WTC11 (cell line): ENCODE data around the gene RGS16. TPM values are rescaled to one million over a fixed set of nuclear protein-coding genes. Genes with fewer than 3 reads are reported as not detected.

Experiments used
- ATAC-seq: fragments of 200-7000 bp; cut with Tn5 transposase; 2 replicates; pipeline ENCODE4 v1.10.0; 2021; ENCODE audit warnings: mild to moderate bottlenecking, moderate library complexity
- CTCF ChIA-PET: fragments of 300-600 bp; sonication (Branson Sonifier 250); formaldehyde crosslinking; loops from one replicate; lab custom pipeline; 2021; ENCODE audit warnings: antibody characterized with exemption; lab: Charles Lee
- POLR2A ChIA-PET: fragments of 350-600 bp; sonication (Branson Sonifier 250); formaldehyde crosslinking; loops from one replicate; lab custom pipeline; 2021; ENCODE audit warnings: antibody characterized with exemption; lab: Charles Lee
- DNase-seq: peaks from one replicate; pipeline ENCODE4 v3.0.0; 2021; ENCODE audit warnings: low spot score
- H3K27ac Mint-ChIP-seq: 2 replicates; pipeline ENCODE4 v1.8.0; 2021; ENCODE audit warnings: mixed read lengths
- H3K27me3 Mint-ChIP-seq: 2 replicates; pipeline ENCODE4 v1.8.0; 2021; ENCODE audit warnings: low read depth, mild to moderate bottlenecking, moderate library complexity, mixed read lengths
- H3K36me3 Mint-ChIP-seq: 2 replicates; pipeline ENCODE4 v1.8.0; 2021; ENCODE audit warnings: mixed read lengths
- H3K4me1 Mint-ChIP-seq: 2 replicates; pipeline ENCODE4 v1.8.0; 2022; ENCODE audit warnings: mixed read lengths
- H3K4me3 Mint-ChIP-seq: 2 replicates; pipeline ENCODE4 v1.8.0; 2021; ENCODE audit warnings: mild to moderate bottlenecking, moderate library complexity, mixed read lengths
- H3K9me3 Mint-ChIP-seq: 2 replicates; pipeline ENCODE4 v1.8.0; 2021; ENCODE audit warnings: mixed read lengths
- ATF1 ChIP-seq: sonication (generic); formaldehyde crosslinking; IDR thresholded peaks from 2 replicates; pipeline ENCODE4 v1.8.1; 2023; ENCODE audit warnings: mild to moderate bottlenecking, moderate library complexity, missing genetic modification reagents
- ATF2 ChIP-seq: sonication (generic); formaldehyde crosslinking; IDR thresholded peaks from 2 replicates; pipeline ENCODE4 v1.8.1; 2022; ENCODE audit warnings: low read depth, missing genetic modification reagents, borderline replicate concordance
- ATF3 ChIP-seq: sonication (generic); formaldehyde crosslinking; conservative IDR thresholded peaks from 2 replicates; pipeline ENCODE4 v1.8.1; 2022; ENCODE audit warnings: mild to moderate bottlenecking, missing genetic modification reagents
- ATF6 ChIP-seq: sonication (generic); formaldehyde crosslinking; IDR thresholded peaks from 2 replicates; pipeline ENCODE4 v1.8.1; 2023; ENCODE audit warnings: mild to moderate bottlenecking, missing genetic modification reagents
- CREB1 ChIP-seq: sonication (generic); formaldehyde crosslinking; IDR thresholded peaks from 2 replicates; pipeline ENCODE4 v1.8.0; 2023; ENCODE audit warnings: mild to moderate bottlenecking, missing genetic modification reagents
- E2F1 ChIP-seq: sonication (generic); formaldehyde crosslinking; IDR thresholded peaks from 2 replicates; pipeline ENCODE4 v1.8.0; 2022; ENCODE audit warnings: mild to moderate bottlenecking, missing genetic modification reagents
- GABPB1 ChIP-seq: sonication (generic); formaldehyde crosslinking; IDR thresholded peaks from 2 replicates; pipeline ENCODE4 v1.8.1; 2023; ENCODE audit warnings: mild to moderate bottlenecking, missing genetic modification reagents
- JAZF1 ChIP-seq: fragments of 250-450 bp; sonication (Bioruptor Pico); IDR thresholded peaks from 2 replicates; pipeline ENCODE4 v1.9.0; 2021; ENCODE audit warnings: moderate library complexity, mild to moderate bottlenecking, inconsistent platforms
- NFE2L1 ChIP-seq: sonication (generic); formaldehyde crosslinking; IDR thresholded peaks from 2 replicates; pipeline ENCODE4 v1.8.1; 2023; ENCODE audit warnings: missing genetic modification reagents
- NR1H2 ChIP-seq: sonication (generic); formaldehyde crosslinking; IDR thresholded peaks from 2 replicates; pipeline ENCODE4 v1.9.0; 2021; ENCODE audit warnings: mild to moderate bottlenecking, moderate library complexity, missing genetic modification reagents
- NR2C2 ChIP-seq: sonication (generic); formaldehyde crosslinking; IDR thresholded peaks from 2 replicates; pipeline ENCODE4 v1.8.0; 2022; ENCODE audit warnings: mild to moderate bottlenecking, missing genetic modification reagents
- PRDM15 ChIP-seq: sonication (generic); formaldehyde crosslinking; IDR thresholded peaks from 2 replicates; pipeline ENCODE4 v1.8.0; 2022; ENCODE audit warnings: missing genetic modification reagents
- PRRX2 ChIP-seq: fragments of 250-450 bp; sonication (Bioruptor Pico); IDR thresholded peaks from 2 replicates; pipeline ENCODE4 v1.8.0; 2021; ENCODE audit warnings: mild to moderate bottlenecking
- RELA ChIP-seq: sonication (generic); formaldehyde crosslinking; IDR thresholded peaks from 2 replicates; pipeline ENCODE4 v1.8.1; 2022; ENCODE audit warnings: missing genetic modification reagents, mild to moderate bottlenecking, borderline replicate concordance
- ZMAT4 ChIP-seq: fragments of 250-450 bp; sonication (Bioruptor Pico); IDR thresholded peaks from 2 replicates; pipeline ENCODE4 v1.9.0; 2021; ENCODE audit warnings: mild to moderate bottlenecking
- ZNF138 ChIP-seq: sonication (generic); formaldehyde crosslinking; conservative IDR thresholded peaks from 2 replicates; pipeline ENCODE4 v1.8.1; 2022; ENCODE audit warnings: mild to moderate bottlenecking, moderate library complexity, missing genetic modification reagents
- ZNF219 ChIP-seq: sonication (generic); formaldehyde crosslinking; IDR thresholded peaks from 2 replicates; pipeline ENCODE4 v1.8.0; 2023; ENCODE audit warnings: missing genetic modification reagents, mild to moderate bottlenecking, borderline replicate concordance
- ZNF281 ChIP-seq: sonication (generic); formaldehyde crosslinking; IDR thresholded peaks from 2 replicates; pipeline ENCODE4 v1.8.0; 2023; ENCODE audit warnings: mild to moderate bottlenecking, missing genetic modification reagents
- ZNF317 ChIP-seq: sonication (generic); formaldehyde crosslinking; IDR thresholded peaks from 2 replicates; pipeline ENCODE4 v1.8.1; 2023; ENCODE audit warnings: low read depth, mild to moderate bottlenecking, moderate library complexity, missing genetic modification reagents, borderline replicate concordance
- total RNA-seq: library from RNA; stranded (reverse); gene quantifications from 3 replicates; pipeline ENCODE4 v1.2.3, GENCODE V29; 2021

The RGS16 gene
- total RNA-seq, 1 experiment from 2014 or later = 17.8 TPM

GRCh38 chr1:182561456-182561855, 42.7 kb downstream of the RGS16 start (continued):
- TF ChIP-seq ATF6 (CRISPR knock-in tag) = no peak
- TF ChIP-seq ZNF317 (CRISPR knock-in tag) = no peak
- no peak for TF ChIP-seq PRRX2 (CRISPR knock-in tag)

- peaks cover 3% of the 10 kb centered on the region for H3K4me1 Mint-ChIP-seq
- no peaks in the 10 kb centered on the region for H3K36me3 Mint-ChIP-seq
- no peaks in the 10 kb centered on the region; the same call in 1 of the 2 replicates for H3K27me3 Mint-ChIP-seq
- POLR2A ChIA-PET = no interaction called here
- no peaks in the 10 kb centered on the region; the same call in 1 of the 2 replicates for H3K9me3 Mint-ChIP-seq
- CTCF ChIA-PET = no interaction called here
- DNase-seq (no peak), ATAC-seq (no peak)
- H3K27ac Mint-ChIP-seq = no peak overlapping the region
- no peak overlapping the region for H3K4me3 Mint-ChIP-seq
- no peak for TF ChIP-seq ATF1 (CRISPR knock-in tag)
- no peak for TF ChIP-seq ZMAT4 (CRISPR knock-in tag)
- TF ChIP-seq ATF2 = no peak
- no peak for TF ChIP-seq NFE2L1 (CRISPR knock-in tag)
- TF ChIP-seq ZNF281 (CRISPR knock-in tag) = no peak
- TF ChIP-seq ZNF138 (CRISPR knock-in tag) = no peak
- TF ChIP-seq, all 79 proteins: peak for 0
Measured at GRCh38 chr1:182560392-182560984, 43.7 kb downstream of the RGS16 start.

GRCh38 chr1:182556279-182556678, 47.9 kb downstream of the RGS16 start:
- peaks cover 6% of the 10 kb centered on the region for H3K27me3 Mint-ChIP-seq
- POLR2A ChIA-PET = no interaction called here
- peaks cover 20% of the 10 kb centered on the region for H3K9me3 Mint-ChIP-seq
- H3K27ac Mint-ChIP-seq = no peak overlapping the region
- no peaks in the 10 kb centered on the region for H3K4me1 Mint-ChIP-seq
- ATAC-seq (no peak), DNase-seq (no peak)
- H3K36me3 Mint-ChIP-seq = no peaks in the 10 kb centered on the region; the same call in 1 of the 2 replicates
- CTCF ChIA-PET = no interaction called here
- H3K4me3 Mint-ChIP-seq = no peak overlapping the region
- TF ChIP-seq RELA (CRISPR knock-in tag) (no peak), PRDM15 (CRISPR knock-in tag) (no peak), NR2C2 (CRISPR knock-in tag) (no peak), E2F1 (CRISPR knock-in tag) (no peak), NR1H2 (no peak), ATF3 (CRISPR knock-in tag) (no peak), CREB1 (CRISPR knock-in tag) (no peak), ZNF219 (CRISPR knock-in tag) (no peak), GABPB1 (CRISPR knock-in tag) (no peak), JAZF1 (CRISPR knock-in tag) (no peak)
